Measurements from ENCODE around the gene CXCL6.

CXCL6 gene

GRCh38 chr4:73836373-73837279, at the start of gene CXCL6:
Gene CXCL6 (plus strand): TSS chr4:73836678. CDS start chr4:73836751, 73 bp downstream.
- DNase-seq = no peak

- no peak for DNase-seq
These were observed 48.1 kb upstream of the CXCL6 start for GRCh38 chr4:73788411-73788810.

GRCh38 chr4:73798842-73799241, 37.6 kb upstream of the CXCL6 start:
- no peak for DNase-seq

GRCh38 chr4:73800206-73800605, 36.3 kb upstream of the CXCL6 start:
- DNase-seq = no peak

GRCh38 chr4:73801692-73802091, 34.8 kb upstream of the CXCL6 start:
- no peak for DNase-seq

- DNase-seq = no peak
These were observed 33.3 kb upstream of the CXCL6 start for GRCh38 chr4:73803213-73803612.

- DNase-seq = no peak
These were observed 26.3 kb upstream of the CXCL6 start for GRCh38 chr4:73810191-73810590.

- no peak for DNase-seq
These were observed 24.6 kb upstream of the CXCL6 start for GRCh38 chr4:73811841-73812240.

- no peak for DNase-seq
These were observed 21.8 kb upstream of the CXCL6 start for GRCh38 chr4:73814679-73815078.

- no peak for DNase-seq
These were observed 21.3 kb upstream of the CXCL6 start for GRCh38 chr4:73815145-73815544.

- no peak for DNase-seq
These were observed 19.7 kb upstream of the CXCL6 start for GRCh38 chr4:73816814-73817213.

GRCh38 chr4:73817341-73817740, 19.1 kb upstream of the CXCL6 start:
- DNase-seq = no peak

GRCh38 chr4:73821325-73821724, 15.2 kb upstream of the CXCL6 start:
- DNase-seq = no peak

GRCh38 chr4:73822389-73822788, 14.1 kb upstream of the CXCL6 start:
- DNase-seq = no peak

- no peak for DNase-seq
These were observed 13.5 kb upstream of the CXCL6 start for GRCh38 chr4:73822812-73823504.

- DNase-seq = no peak
These were observed 12.7 kb upstream of the CXCL6 start for GRCh38 chr4:73823760-73824159.

GRCh38 chr4:73828956-73829355, 7.5 kb upstream of the CXCL6 start:
- DNase-seq = no peak

GRCh38 chr4:73831569-73831968, 4.9 kb upstream of the CXCL6 start:
- no peak for DNase-seq

- no peak for DNase-seq
These were observed 3.7 kb upstream of the CXCL6 start for GRCh38 chr4:73832651-73833237.

- DNase-seq = no peak
These were observed 2.6 kb downstream of the CXCL6 start for GRCh38 chr4:73839071-73839470.

- DNase-seq = no peak
These were observed 3.2 kb downstream of the CXCL6 start for GRCh38 chr4:73839715-73840114.

GRCh38 chr4:73841243-73841925, 4.9 kb downstream of the CXCL6 start:
- DNase-seq = no peak

- DNase-seq = no peak
These were observed 6.2 kb downstream of the CXCL6 start for GRCh38 chr4:73842696-73843095.

Data from stimulated activated CD4-positive, alpha-beta T cell treated with anti-CD3 and anti-CD28 coated beads, Interleukin-4, amount 100 ng/mL, for 4 hours (primary cell).